ENCODE data around the gene MVB12B.

MVB12B gene

DNA sequence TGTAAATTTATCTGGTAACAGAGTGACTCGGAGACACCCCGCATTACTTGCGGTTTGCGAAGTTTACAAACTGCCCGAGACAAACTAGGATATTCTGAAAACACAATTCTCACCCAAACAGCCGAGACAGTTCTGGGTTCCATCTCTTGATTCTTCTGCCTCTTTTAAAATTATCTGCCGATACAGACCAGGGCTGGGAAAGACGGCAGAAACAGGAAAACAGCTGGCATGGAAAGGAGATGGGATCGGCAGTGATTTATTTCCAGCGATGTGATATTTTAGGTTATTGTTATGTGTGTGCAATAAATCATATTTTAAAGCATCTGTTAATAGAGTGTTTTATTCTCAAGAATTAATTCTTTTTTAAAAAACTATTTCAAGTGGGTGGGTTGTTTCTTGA lies 193.8 kb downstream of the MVB12B start:
- Histone ChIP-seq H3K9me3 (ENCODE audit: control insufficient read depth in 5 of 5, low read length in 5 of 5) (no peaks in the 10 kb centered on the region), H3K27ac (ENCODE audit: low read depth, low read length) (no peak overlapping the region), H3K4me1 (ENCODE audit: control insufficient read depth in 5 of 5, insufficient read depth in 5 of 5, low read length in 5 of 5) (peaks cover 4 to 26% (median 22%) of the 10 kb centered on the region in 5 donors), H3K4me3 (ENCODE audit: low read depth in 1 of 5, low read length in 5 of 5) (no peak overlapping the region), H3K9ac (ENCODE audit: low read length in 5 of 5) (no peak overlapping the region), H3K36me3 (ENCODE audit: control insufficient read depth in 5 of 5, insufficient read depth in 5 of 5, low read length in 5 of 5) (no peaks in the 10 kb centered on the region), H3K27me3 (ENCODE audit: control insufficient read depth in 5 of 5, insufficient read depth in 4 of 5, low read length in 5 of 5) (peaks cover 24 to 51% (median 41%) of the 10 kb centered on the region in 5 donors)

GRCh38 chr9:126521089-126521488 lies 194.5 kb downstream of the MVB12B start:
- H3K4me3 ChIP-seq (ENCODE audit: low read depth in 1 of 5, low read length in 5 of 5): no peak overlapping the region
- no peaks in the 10 kb centered on the region for H3K9me3 ChIP-seq (ENCODE audit: control insufficient read depth in 5 of 5, low read length in 5 of 5)
- no peak overlapping the region for H3K27ac ChIP-seq (ENCODE audit: low read depth, low read length)
- peaks cover 24 to 45% (median 35%) of the 10 kb centered on the region in 5 donors for H3K27me3 ChIP-seq (ENCODE audit: control insufficient read depth in 5 of 5, insufficient read depth in 4 of 5, low read length in 5 of 5)
- no peaks in the 10 kb centered on the region for H3K36me3 ChIP-seq (ENCODE audit: control insufficient read depth in 5 of 5, insufficient read depth in 5 of 5, low read length in 5 of 5)
- no peak overlapping the region for H3K9ac ChIP-seq (ENCODE audit: low read length in 5 of 5)
- H3K4me1 ChIP-seq (ENCODE audit: control insufficient read depth in 5 of 5, insufficient read depth in 5 of 5, low read length in 5 of 5): peaks cover 4 to 27% (median 22%) of the 10 kb centered on the region in 5 donors

GRCh38 chr9:126521551-126521950 lies 194.9 kb downstream of the MVB12B start:
- H3K27me3 ChIP-seq (ENCODE audit: control insufficient read depth in 5 of 5, insufficient read depth in 4 of 5, low read length in 5 of 5): peaks cover 26 to 44% (median 33%) of the 10 kb centered on the region in 5 donors
- no peak overlapping the region for H3K9ac ChIP-seq (ENCODE audit: low read length in 5 of 5)
- peaks cover 3 to 24% (median 20%) of the 10 kb centered on the region in 5 donors for H3K4me1 ChIP-seq (ENCODE audit: control insufficient read depth in 5 of 5, insufficient read depth in 5 of 5, low read length in 5 of 5)
- H3K4me3 ChIP-seq (ENCODE audit: low read depth in 1 of 5, low read length in 5 of 5): no peak overlapping the region
- H3K27ac ChIP-seq (ENCODE audit: low read depth, low read length): no peak overlapping the region
- H3K9me3 ChIP-seq (ENCODE audit: control insufficient read depth in 5 of 5, low read length in 5 of 5): no peaks in the 10 kb centered on the region
- no peaks in the 10 kb centered on the region for H3K36me3 ChIP-seq (ENCODE audit: control insufficient read depth in 5 of 5, insufficient read depth in 5 of 5, low read length in 5 of 5)

DNA sequence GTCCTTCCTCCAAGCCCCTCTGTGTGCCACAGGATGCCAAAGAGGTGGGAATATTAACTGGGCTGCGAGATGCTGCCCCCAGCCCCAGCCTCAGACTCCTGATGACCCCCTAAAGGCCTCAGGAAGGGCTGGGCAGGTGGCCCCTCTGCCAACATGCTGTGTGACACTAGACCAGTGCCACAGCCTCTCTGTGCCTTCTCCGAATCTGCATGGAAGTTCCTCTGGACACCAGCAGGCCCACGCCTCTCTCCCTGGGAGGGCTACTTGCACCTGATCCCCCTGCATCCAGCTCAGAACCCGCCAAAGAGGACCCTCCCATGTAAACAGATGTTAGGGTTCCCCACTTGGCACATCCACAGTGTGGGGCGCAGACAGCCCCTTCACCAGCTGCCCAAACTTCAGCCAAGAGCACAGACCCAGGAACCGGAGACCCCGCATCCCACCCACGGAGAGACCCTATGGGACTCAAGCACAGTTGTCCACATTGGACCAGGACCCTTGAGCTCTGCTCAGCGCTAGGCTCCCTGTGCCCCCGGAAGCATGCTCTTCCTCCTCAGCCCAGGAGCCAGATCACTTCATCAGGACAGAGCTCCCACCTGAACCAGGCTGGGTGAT lies 195.5 kb downstream of the MVB12B start:
- H3K27ac ChIP-seq (ENCODE audit: low read depth, low read length): no peak overlapping the region
- no peak overlapping the region for H3K4me3 ChIP-seq (ENCODE audit: low read depth in 1 of 5, low read length in 5 of 5)
- no peaks in the 10 kb centered on the region for H3K9me3 ChIP-seq (ENCODE audit: control insufficient read depth in 5 of 5, low read length in 5 of 5)
- no peak overlapping the region for H3K9ac ChIP-seq (ENCODE audit: low read length in 5 of 5)
- peaks cover 0 to 18% (median 15%) of the 10 kb centered on the region in 5 donors for H3K4me1 ChIP-seq (ENCODE audit: control insufficient read depth in 5 of 5, insufficient read depth in 5 of 5, low read length in 5 of 5)
- no peaks in the 10 kb centered on the region for H3K36me3 ChIP-seq (ENCODE audit: control insufficient read depth in 5 of 5, insufficient read depth in 5 of 5, low read length in 5 of 5)
- peaks cover 23 to 39% (median 29%) of the 10 kb centered on the region in 5 donors for H3K27me3 ChIP-seq (ENCODE audit: control insufficient read depth in 5 of 5, insufficient read depth in 4 of 5, low read length in 5 of 5)

DNA sequence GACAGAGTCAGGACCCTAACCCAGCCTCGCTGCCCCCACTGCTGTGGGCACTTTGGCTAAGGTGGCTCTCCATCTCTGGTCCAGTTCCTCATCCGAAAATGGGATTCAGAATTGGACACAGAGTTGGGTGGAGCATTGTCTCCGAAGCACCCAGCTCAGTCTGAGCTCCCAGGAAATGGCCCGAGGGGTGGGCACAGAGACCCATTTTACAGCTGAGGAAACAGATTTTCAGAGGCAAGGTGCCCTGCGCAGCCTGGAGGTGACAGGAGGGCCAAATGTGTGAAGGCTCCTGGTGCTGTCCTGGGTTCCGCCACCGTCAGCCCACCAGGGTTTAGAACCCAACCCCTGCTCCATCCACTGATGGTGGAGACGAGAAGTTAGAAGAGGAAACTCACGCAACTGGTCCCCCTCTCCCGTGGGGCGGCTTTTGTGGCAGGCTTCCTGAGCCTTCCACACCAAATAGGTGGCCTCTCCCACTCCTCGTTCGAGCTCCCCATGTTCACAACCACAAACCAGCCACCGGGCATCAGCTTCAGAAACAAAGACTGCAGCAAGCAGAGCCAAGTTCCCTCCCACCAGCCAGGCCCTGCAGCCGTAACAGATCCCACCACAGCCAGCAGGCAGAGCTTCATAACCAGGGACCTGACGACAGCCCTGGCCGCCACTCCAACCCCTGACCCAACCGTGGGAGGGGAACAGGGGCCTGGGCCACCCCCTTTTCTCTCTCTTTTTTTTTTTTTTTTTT lies 196.2 kb downstream of the MVB12B start:
- no peaks in the 10 kb centered on the region for H3K9me3 ChIP-seq (ENCODE audit: control insufficient read depth in 5 of 5, low read length in 5 of 5)
- H3K4me1 ChIP-seq (ENCODE audit: control insufficient read depth in 5 of 5, insufficient read depth in 5 of 5, low read length in 5 of 5): peaks cover 0 to 13% (median 9%) of the 10 kb centered on the region in 5 donors
- no peak overlapping the region for H3K27ac ChIP-seq (ENCODE audit: low read depth, low read length)
- H3K9ac ChIP-seq (ENCODE audit: low read length in 5 of 5): no peak overlapping the region
- H3K4me3 ChIP-seq (ENCODE audit: low read depth in 1 of 5, low read length in 5 of 5): no peak overlapping the region
- no peaks in the 10 kb centered on the region for H3K36me3 ChIP-seq (ENCODE audit: control insufficient read depth in 5 of 5, insufficient read depth in 5 of 5, low read length in 5 of 5)
- H3K27me3 ChIP-seq (ENCODE audit: control insufficient read depth in 5 of 5, insufficient read depth in 4 of 5, low read length in 5 of 5): peaks cover 23 to 34% (median 27%) of the 10 kb centered on the region in 5 donors

GRCh38 chr9:126523611-126524111 lies 197.0 kb downstream of the MVB12B start:
- Histone ChIP-seq H3K4me1 (ENCODE audit: control insufficient read depth in 5 of 5, insufficient read depth in 5 of 5, low read length in 5 of 5) (peaks cover 0 to 13% (median 2%) of the 10 kb centered on the region in 5 donors), H3K9ac (ENCODE audit: low read length in 5 of 5) (no peak overlapping the region), H3K4me3 (ENCODE audit: low read depth in 1 of 5, low read length in 5 of 5) (peak overlapping the region in 2 of 5 donors; percentile 1 to 19), H3K27me3 (ENCODE audit: control insufficient read depth in 5 of 5, insufficient read depth in 4 of 5, low read length in 5 of 5) (peaks cover 20 to 26% (median 24%) of the 10 kb centered on the region in 5 donors), H3K27ac (ENCODE audit: low read depth, low read length) (no peak overlapping the region), H3K9me3 (ENCODE audit: control insufficient read depth in 5 of 5, low read length in 5 of 5) (no peaks in the 10 kb centered on the region), H3K36me3 (ENCODE audit: control insufficient read depth in 5 of 5, insufficient read depth in 5 of 5, low read length in 5 of 5) (no peaks in the 10 kb centered on the region)

GRCh38 chr9:126524353-126525077 lies 197.9 kb downstream of the MVB12B start:
- Histone ChIP-seq H3K9ac (ENCODE audit: low read length in 5 of 5) (no peak overlapping the region), H3K36me3 (ENCODE audit: control insufficient read depth in 5 of 5, insufficient read depth in 5 of 5, low read length in 5 of 5) (no peaks in the 10 kb centered on the region), H3K4me3 (ENCODE audit: low read depth in 1 of 5, low read length in 5 of 5) (peak overlapping the region in 1 of 5 donors; percentile 1), H3K4me1 (ENCODE audit: control insufficient read depth in 5 of 5, insufficient read depth in 5 of 5, low read length in 5 of 5) (peaks cover 0 to 13% (median 2%) of the 10 kb centered on the region in 5 donors), H3K27me3 (ENCODE audit: control insufficient read depth in 5 of 5, insufficient read depth in 4 of 5, low read length in 5 of 5) (peaks cover 13 to 22% (median 20%) of the 10 kb centered on the region in 5 donors), H3K9me3 (ENCODE audit: control insufficient read depth in 5 of 5, low read length in 5 of 5) (no peaks in the 10 kb centered on the region), H3K27ac (ENCODE audit: low read depth, low read length) (no peak overlapping the region)

DNA sequence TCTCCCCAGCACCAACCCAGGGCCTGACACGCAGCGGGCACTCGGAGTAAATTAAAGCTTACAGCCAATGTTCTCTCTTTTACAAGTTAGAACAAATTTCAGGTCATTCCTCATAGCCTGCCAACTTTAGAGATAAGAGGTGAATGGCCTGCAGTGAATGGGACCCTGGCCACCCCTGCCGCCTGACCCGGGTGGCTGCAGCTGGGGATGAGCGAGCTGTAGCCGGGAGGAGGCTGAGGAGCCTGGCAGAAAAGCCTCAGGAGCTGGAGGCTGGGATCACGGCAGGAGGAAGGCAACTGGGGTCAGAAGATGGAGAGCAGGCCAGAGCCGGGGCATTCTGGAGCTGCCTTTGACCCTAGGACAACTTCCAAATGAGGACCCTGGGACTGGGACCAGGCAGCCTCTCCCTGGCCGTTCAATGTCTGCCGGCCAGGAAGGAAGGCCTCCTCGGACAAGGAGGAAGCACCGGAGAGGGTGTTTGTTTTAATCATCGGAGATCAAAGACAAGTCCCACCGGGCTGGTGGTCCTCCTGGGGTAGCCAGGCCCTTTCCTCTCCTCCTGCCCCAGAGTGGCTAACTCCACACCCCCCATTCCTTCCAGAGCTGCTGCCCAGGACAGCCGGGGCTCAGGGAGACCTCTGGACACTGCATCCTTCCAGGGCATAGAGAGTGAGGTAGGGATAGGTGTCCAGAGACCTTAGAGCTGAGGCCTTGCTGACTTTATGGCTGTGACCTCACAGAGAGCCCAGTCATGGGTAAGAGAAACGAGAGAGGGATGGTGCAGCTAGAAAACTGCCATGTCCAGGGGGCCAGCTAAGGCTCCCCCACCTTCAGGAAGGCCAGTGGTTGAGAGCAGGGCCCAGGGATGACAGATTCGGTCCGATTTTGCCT lies 199.8 kb downstream of the MVB12B start:
- no peak overlapping the region for H3K27ac ChIP-seq (ENCODE audit: low read depth, low read length)
- H3K4me1 ChIP-seq (ENCODE audit: control insufficient read depth in 5 of 5, insufficient read depth in 5 of 5, low read length in 5 of 5): peaks cover 0 to 14% (median 2%) of the 10 kb centered on the region in 5 donors
- H3K4me3 ChIP-seq (ENCODE audit: low read depth in 1 of 5, low read length in 5 of 5): no peak overlapping the region
- H3K9me3 ChIP-seq (ENCODE audit: control insufficient read depth in 5 of 5, low read length in 5 of 5): no peaks in the 10 kb centered on the region
- no peaks in the 10 kb centered on the region for H3K36me3 ChIP-seq (ENCODE audit: control insufficient read depth in 5 of 5, insufficient read depth in 5 of 5, low read length in 5 of 5)
- H3K27me3 ChIP-seq (ENCODE audit: control insufficient read depth in 5 of 5, insufficient read depth in 4 of 5, low read length in 5 of 5): peaks cover 10 to 22% (median 20%) of the 10 kb centered on the region in 5 donors
- no peak overlapping the region for H3K9ac ChIP-seq (ENCODE audit: low read length in 5 of 5)

GRCh38 chr9:126527109-126527825 lies 200.6 kb downstream of the MVB12B start:
- peaks cover 0 to 22% (median 6%) of the 10 kb centered on the region in 5 donors for H3K4me1 ChIP-seq (ENCODE audit: control insufficient read depth in 5 of 5, insufficient read depth in 5 of 5, low read length in 5 of 5)
- H3K4me3 ChIP-seq (ENCODE audit: low read depth in 1 of 5, low read length in 5 of 5): no peak overlapping the region
- no peaks in the 10 kb centered on the region for H3K36me3 ChIP-seq (ENCODE audit: control insufficient read depth in 5 of 5, insufficient read depth in 5 of 5, low read length in 5 of 5)
- H3K9ac ChIP-seq (ENCODE audit: low read length in 5 of 5): no peak overlapping the region
- peaks cover 4 to 20% (median 17%) of the 10 kb centered on the region in 5 donors for H3K27me3 ChIP-seq (ENCODE audit: control insufficient read depth in 5 of 5, insufficient read depth in 4 of 5, low read length in 5 of 5)
- H3K27ac ChIP-seq (ENCODE audit: low read depth, low read length): no peak overlapping the region
- H3K9me3 ChIP-seq (ENCODE audit: control insufficient read depth in 5 of 5, low read length in 5 of 5): no peaks in the 10 kb centered on the region
